Tibial nerve (tissue), 4 donors: ENCODE measurements around the gene FAM53C. TPM values are rescaled to one million over a fixed set of nuclear protein-coding genes. Genes with fewer than 3 reads are reported as not detected.

Experiments
- DNase-seq, 2 donors: peaks; one replicate each; pipeline ENCODE4 v3.0.0-alpha.2; 2019; ENCODE audit warnings: low spot score in 2 of 2
- H3K27ac ChIP-seq, 4 donors: fragments of 200-600 bp; sonication (generic) in 3 of 4; one replicate each; pipeline ENCODE4 v1.5.1; 2017 to 2019; ENCODE audit warnings: mild to moderate bottlenecking in 1 of 4
- H3K27me3 ChIP-seq, 2 donors: fragments of 200-600 bp; sonication (generic) in 1 of 2; one replicate each; pipeline versions ENCODE4 v1.5.1 to v1.6.0; 2017 to 2019
- H3K36me3 ChIP-seq, 3 donors: fragments of 200-600 bp; sonication (generic); one replicate each; pipeline ENCODE4 v1.5.1; 2018 to 2019
- H3K4me1 ChIP-seq, 4 donors: fragments of 200-600 bp; sonication (generic) in 3 of 4; one replicate each; pipeline ENCODE4 v1.5.1; 2017 to 2019
- H3K4me3 ChIP-seq, 4 donors: fragments of 200-600 bp; sonication (generic) in 3 of 4; one replicate each; pipeline ENCODE4 v1.5.1; 2017 to 2019; ENCODE audit warnings: mild to moderate bottlenecking in 1 of 4, moderate library complexity in 1 of 4
- H3K9me3 ChIP-seq, 4 donors: fragments of 200-600 bp; sonication (generic) in 3 of 4; one replicate each; pipeline ENCODE4 v1.5.1; 2017 to 2019
- EP300 ChIP-seq, 2 donors: sonication (generic); formaldehyde crosslinking; IDR thresholded peaks; one replicate each; pipeline ENCODE4 v1.6.1; 2017; ENCODE audit warnings: antibody characterized with exemption in 2 of 2, mild to moderate bottlenecking in 1 of 2
- POLR2A ChIP-seq, 2 donors: fragments of 450-650 bp; IDR thresholded peaks; one replicate each; pipeline ENCODE4 v1.6.1; 2017; ENCODE audit warnings: antibody characterized with exemption in 2 of 2, mild to moderate bottlenecking in 2 of 2, moderate library complexity in 2 of 2
- WGBS, 2 donors: methylation state at CpG; one replicate each; pipeline ENCODE4 v1.1.5; 2018; 5-methylcytosine and 5-hydroxymethylcytosine counted together
- total RNA-seq, 4 donors: library from RNA; depleted of rRNA; stranded (reverse); fragments of >200 nt; gene quantifications; one replicate each; pipeline ENCODE4 v1.1.0, GENCODE V29; 2016
- TF ChIP-seq, protein P1 (sequence below), 5 experiments: fragments of 200-600 bp in 3 of 5; fragments of 450-650 bp in 2 of 5; sonication (generic) in 3 of 5; IDR thresholded peaks; one replicate each; pipeline ENCODE4 v1.5.1; 2016 to 2019; ENCODE audit warnings: antibody characterized with exemption in 5 of 5, mild to moderate bottlenecking in 3 of 5, moderate library complexity in 2 of 5

Gene FAM53C
- total RNA-seq, 4 donors from 2014 or later = 15.5 to 39.1 (median 21.6) TPM

DNA sequence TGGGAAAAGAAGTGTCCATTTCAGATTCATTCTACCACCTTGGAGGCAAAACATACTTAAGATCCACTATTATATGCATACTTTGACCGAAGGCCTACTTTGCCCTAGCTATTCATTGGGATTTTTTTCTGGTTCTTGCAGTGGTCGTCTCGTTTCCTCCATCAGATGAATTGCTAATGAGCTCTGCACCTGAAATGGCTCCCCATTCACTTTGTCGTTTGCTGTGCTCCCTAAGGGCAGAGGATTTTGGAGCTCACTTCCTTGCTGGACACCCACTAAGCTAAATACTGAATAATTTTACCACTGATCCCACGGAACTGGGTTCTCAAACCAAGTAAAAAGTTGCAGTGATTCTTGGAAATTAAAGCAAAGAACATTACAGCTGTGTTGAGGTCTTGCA, 16.3 kb downstream of the FAM53C start:
- H3K36me3 ChIP-seq = peaks cover 0 to 3% (median 0%) of the 10 kb centered on the region in 3 donors
- 7 to 9% methylated on average over 5 of the region's 5 CpGs for WGBS, 2 donors
- DNase-seq = no peak
- H3K9me3 ChIP-seq = peaks cover 0 to 10% (median 0%) of the 10 kb centered on the region in 4 donors
- peak overlapping the region in 3 of 4 donors; percentile 96 to 99 (median 98) for H3K27ac ChIP-seq
- TF ChIP-seq, protein P1, sequence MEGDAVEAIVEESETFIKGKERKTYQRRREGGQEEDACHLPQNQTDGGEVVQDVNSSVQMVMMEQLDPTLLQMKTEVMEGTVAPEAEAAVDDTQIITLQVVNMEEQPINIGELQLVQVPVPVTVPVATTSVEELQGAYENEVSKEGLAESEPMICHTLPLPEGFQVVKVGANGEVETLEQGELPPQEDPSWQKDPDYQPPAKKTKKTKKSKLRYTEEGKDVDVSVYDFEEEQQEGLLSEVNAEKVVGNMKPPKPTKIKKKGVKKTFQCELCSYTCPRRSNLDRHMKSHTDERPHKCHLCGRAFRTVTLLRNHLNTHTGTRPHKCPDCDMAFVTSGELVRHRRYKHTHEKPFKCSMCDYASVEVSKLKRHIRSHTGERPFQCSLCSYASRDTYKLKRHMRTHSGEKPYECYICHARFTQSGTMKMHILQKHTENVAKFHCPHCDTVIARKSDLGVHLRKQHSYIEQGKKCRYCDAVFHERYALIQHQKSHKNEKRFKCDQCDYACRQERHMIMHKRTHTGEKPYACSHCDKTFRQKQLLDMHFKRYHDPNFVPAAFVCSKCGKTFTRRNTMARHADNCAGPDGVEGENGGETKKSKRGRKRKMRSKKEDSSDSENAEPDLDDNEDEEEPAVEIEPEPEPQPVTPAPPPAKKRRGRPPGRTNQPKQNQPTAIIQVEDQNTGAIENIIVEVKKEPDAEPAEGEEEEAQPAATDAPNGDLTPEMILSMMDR (IDR thresholded peaks at IDR 0.05) = no peak
- TF ChIP-seq EP300 (IDR thresholded peaks at IDR 0.05) (no peak), POLR2A (IDR thresholded peaks at IDR 0.05) (no peak)
- H3K4me3 ChIP-seq = peak overlapping the region in 3 of 4 donors; percentile 92 to 96 (median 94)
- H3K27me3 ChIP-seq = no peaks in the 10 kb centered on the region
- H3K4me1 ChIP-seq = peaks cover 0 to 48% (median 27%) of the 10 kb centered on the region in 4 donors

DNA sequence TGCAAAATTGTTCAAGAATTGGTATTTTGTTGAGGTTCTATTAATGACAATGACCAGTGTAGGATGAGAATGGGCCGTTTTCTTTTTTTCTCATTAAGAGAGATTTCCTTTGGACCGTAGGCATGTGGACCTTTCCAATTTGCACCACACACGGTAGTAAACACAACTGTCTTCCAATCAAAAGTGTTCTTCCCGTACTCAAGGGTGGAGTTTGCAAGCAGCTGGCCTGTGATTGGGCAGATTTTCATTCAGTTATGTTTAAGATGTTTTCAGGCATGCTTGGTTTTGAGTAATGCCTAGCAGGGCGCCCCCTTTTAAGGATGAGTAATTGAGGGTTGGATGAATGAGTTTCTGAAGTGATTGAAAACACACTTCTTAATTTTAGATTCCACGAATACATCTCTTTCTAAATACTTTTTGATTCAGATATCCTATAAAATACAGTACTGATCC, 16.9 kb downstream of the FAM53C start:
- WGBS, 2 donors = 16 to 17% methylated on average over 6 of the region's 6 CpGs
- no peaks in the 10 kb centered on the region for H3K36me3 ChIP-seq

DNA sequence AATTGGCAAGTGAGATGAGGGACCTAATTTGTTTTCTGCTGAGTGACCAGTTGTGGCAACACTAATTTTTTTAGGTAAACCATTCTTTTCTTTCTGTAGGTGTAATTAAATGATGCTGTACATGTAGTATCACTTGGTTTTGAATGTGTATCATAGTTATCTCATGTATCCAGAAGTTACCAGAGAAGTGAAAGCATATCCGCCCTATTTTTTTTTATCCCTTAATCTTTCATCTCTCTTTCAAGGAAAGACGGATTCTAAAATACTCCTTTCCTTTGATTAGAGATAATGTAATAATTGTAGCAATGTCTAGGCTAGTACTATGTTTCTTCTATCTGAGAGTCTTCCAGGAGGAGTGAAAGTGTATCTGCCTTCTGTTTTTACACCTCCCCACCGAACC, 21.6 kb downstream of the FAM53C start:
- Histone ChIP-seq H3K27me3 (no peaks in the 10 kb centered on the region), H3K9me3 (no peaks in the 10 kb centered on the region), H3K4me3 (no peak overlapping the region), H3K4me1 (peaks cover 0 to 43% (median 21%) of the 10 kb centered on the region in 4 donors), H3K36me3 (no peaks in the 10 kb centered on the region), H3K27ac (no peak overlapping the region)
- no peak for DNase-seq
- 84 to 89% methylated on average over 3 of the region's 3 CpGs for WGBS, 2 donors
- TF ChIP-seq, protein P1 (IDR thresholded peaks at IDR 0.05) = no peak
- no peak for TF ChIP-seq EP300 (IDR thresholded peaks at IDR 0.05)
- TF ChIP-seq POLR2A (IDR thresholded peaks at IDR 0.05) = no peak

More for the DNA sequence above, 16.9 kb downstream of the FAM53C start:
- peaks cover 0 to 10% (median 0%) of the 10 kb centered on the region in 4 donors for H3K9me3 ChIP-seq
- H3K4me3 ChIP-seq = peak overlapping the region in 1 of 4 donors; percentile 96
- no peaks in the 10 kb centered on the region for H3K27me3 ChIP-seq
- TF ChIP-seq POLR2A (IDR thresholded peaks at IDR 0.05) (no peak), EP300 (IDR thresholded peaks at IDR 0.05) (no peak)
- TF ChIP-seq, protein P1 (IDR thresholded peaks at IDR 0.05) = no peak
- H3K4me1 ChIP-seq = peaks cover 0 to 42% (median 26%) of the 10 kb centered on the region in 4 donors
- DNase-seq = no peak
- peak overlapping the region in 2 of 4 donors; percentile 96 to 99 for H3K27ac ChIP-seq

DNA sequence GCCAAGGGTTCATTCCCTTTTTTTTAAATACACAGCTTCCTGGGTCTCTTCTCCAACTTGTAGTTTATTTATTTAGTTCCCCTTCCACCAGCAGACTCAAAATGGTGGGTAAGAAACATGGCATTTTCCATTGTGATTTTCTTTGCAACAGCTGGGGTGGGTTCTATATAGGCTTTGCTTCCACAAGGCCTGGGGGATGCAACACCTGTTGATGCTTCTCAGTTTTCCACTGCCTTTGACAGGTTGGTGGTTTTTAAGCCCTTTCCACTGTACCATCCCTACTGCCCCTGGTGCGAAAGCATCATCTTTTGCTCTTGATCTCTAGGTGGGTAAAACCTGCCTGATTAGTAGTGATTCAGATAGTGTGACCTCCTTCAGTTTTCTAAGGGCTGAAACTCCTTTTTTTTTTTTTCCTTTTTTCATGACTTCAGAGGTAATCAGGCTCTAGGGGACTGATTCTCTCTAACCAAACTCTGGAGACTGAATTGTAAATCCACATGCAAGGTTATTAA, 22.9 kb downstream of the FAM53C start:
- peaks cover 0 to 39% (median 9%) of the 10 kb centered on the region in 4 donors for H3K4me1 ChIP-seq
- WGBS, 2 donors = 97 to 100% methylated on average over 1 of the region's 1 CpG

DNA sequence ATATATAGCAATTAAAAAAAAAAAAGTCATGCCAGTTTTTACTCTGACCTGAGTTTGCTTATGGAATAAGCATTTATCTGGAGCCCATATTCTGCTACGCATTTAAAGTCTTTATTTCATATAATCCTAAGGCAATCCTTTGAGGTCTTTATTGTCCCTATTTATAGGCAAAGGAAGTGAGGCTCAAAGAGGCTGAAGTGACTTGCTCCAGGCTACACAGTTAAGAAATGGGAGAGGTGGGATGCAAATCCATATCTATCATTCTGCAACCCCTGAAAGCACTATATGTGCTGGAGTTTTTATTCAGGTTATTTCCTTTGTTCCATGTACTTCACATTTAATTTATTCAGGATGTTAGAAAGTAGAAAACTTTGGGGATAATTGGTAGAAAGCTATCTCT, 26.5 kb downstream of the FAM53C start:
- no peaks in the 10 kb centered on the region for H3K36me3 ChIP-seq
- no peak for DNase-seq
- H3K4me3 ChIP-seq = no peak overlapping the region
- TF ChIP-seq EP300 (IDR thresholded peaks at IDR 0.05) = no peak
- no peak for TF ChIP-seq POLR2A (IDR thresholded peaks at IDR 0.05)
- TF ChIP-seq, protein P1 (IDR thresholded peaks at IDR 0.05) = no peak
- no peak overlapping the region for H3K27ac ChIP-seq
- H3K27me3 ChIP-seq = no peaks in the 10 kb centered on the region
- WGBS, 2 donors = 86 to 94% methylated on average over 1 of the region's 1 CpG
- H3K4me1 ChIP-seq = peaks cover 0 to 63% (median 16%) of the 10 kb centered on the region in 4 donors
- no peaks in the 10 kb centered on the region for H3K9me3 ChIP-seq

More for the DNA sequence above, 22.9 kb downstream of the FAM53C start:
- Histone ChIP-seq H3K27me3 (no peaks in the 10 kb centered on the region), H3K9me3 (no peaks in the 10 kb centered on the region), H3K4me3 (no peak overlapping the region), H3K36me3 (no peaks in the 10 kb centered on the region), H3K27ac (no peak overlapping the region)
- TF ChIP-seq POLR2A (IDR thresholded peaks at IDR 0.05) = no peak
- no peak for TF ChIP-seq EP300 (IDR thresholded peaks at IDR 0.05)
- TF ChIP-seq, protein P1 (IDR thresholded peaks at IDR 0.05) = no peak
- no peak for DNase-seq
